ENCODE measurements around the gene ATM. TPM values are rescaled to one million over a fixed set of nuclear protein-coding genes. Genes with fewer than 3 reads are reported as not detected.
"Not testable (repeated sequence)": the region's sequence is repeated elsewhere in the genome, so short reads cannot be mapped to it uniquely, and the experiment has no call there.

Gene ATM
- polyA plus RNA-seq, 1 experiment = 12.8 TPM

DNA sequence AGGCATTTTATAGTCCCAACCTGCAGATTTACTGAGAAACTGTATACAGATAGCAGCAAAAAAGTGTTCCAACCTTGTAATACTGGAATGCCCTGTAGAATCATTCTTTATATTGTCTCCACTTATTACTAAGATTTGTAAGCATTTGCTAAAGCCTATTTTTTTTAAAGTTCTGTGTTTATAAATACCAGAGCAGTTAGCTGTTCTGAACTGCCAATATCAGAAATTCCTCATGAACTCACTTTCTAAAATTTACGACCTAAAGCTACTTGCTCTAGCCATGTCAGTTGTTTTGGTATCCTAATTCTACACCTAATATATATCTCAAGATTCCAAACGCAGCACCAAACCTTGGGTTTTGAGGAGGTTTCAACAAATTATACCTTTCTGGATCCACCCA, 141.3 kb downstream of the ATM start:
- H3K4me3 ChIP-seq (ENCODE audit: low read depth, low read length) = no peak overlapping the region
- peak; percentile 13 for DNase-seq (ENCODE audit: low read depth)
- ChIA-PET CTCF (interaction anchor here (0.6 to 0.9 kb wide), 2 partner anchors 283 to 1361 kb away, joined by 3 read pairs; no protein-coding TSS in a partner anchor), POLR2A (no interaction called here)
- no peaks in the 10 kb centered on the region for H3K27me3 ChIP-seq (ENCODE audit: control insufficient read depth, insufficient read depth, low read length)
- peaks cover 2% of the 10 kb centered on the region for H3K36me3 ChIP-seq (ENCODE audit: control insufficient read depth, insufficient read depth, low read length)
- TF ChIP-seq, protein P1, sequence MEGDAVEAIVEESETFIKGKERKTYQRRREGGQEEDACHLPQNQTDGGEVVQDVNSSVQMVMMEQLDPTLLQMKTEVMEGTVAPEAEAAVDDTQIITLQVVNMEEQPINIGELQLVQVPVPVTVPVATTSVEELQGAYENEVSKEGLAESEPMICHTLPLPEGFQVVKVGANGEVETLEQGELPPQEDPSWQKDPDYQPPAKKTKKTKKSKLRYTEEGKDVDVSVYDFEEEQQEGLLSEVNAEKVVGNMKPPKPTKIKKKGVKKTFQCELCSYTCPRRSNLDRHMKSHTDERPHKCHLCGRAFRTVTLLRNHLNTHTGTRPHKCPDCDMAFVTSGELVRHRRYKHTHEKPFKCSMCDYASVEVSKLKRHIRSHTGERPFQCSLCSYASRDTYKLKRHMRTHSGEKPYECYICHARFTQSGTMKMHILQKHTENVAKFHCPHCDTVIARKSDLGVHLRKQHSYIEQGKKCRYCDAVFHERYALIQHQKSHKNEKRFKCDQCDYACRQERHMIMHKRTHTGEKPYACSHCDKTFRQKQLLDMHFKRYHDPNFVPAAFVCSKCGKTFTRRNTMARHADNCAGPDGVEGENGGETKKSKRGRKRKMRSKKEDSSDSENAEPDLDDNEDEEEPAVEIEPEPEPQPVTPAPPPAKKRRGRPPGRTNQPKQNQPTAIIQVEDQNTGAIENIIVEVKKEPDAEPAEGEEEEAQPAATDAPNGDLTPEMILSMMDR (IDR thresholded peaks at IDR 0.05; ENCODE audit: insufficient read depth, low read depth, low read length) = no peak

DNA sequence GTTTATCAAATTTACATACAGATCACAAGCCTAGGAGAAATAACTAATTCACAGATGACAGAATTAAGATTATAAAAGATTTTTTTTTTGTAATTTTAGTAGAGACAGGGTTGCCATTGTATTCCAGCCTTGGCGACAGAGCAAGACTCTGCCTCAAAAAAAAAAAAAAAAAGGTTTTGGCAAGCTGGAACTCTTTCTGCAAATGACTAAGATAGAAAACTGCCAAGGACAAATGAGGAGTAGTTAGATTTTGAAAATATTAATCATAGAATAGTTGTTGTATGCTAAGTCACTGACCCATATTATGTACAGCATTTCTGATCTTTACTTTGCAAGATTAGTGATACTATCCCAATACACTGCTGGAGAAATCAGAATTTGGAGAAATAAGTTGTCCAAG, 145.3 kb downstream of the ATM start:
- ChIA-PET CTCF (no interaction called here), POLR2A (no interaction called here)
- H3K36me3 ChIP-seq (ENCODE audit: control insufficient read depth, insufficient read depth, low read length) = peaks cover 2% of the 10 kb centered on the region
- H3K27me3 ChIP-seq (ENCODE audit: control insufficient read depth, insufficient read depth, low read length) = no peaks in the 10 kb centered on the region
- TF ChIP-seq, protein P1 (IDR thresholded peaks at IDR 0.05; ENCODE audit: insufficient read depth, low read depth, low read length) = no peak
- no peak for DNase-seq (ENCODE audit: low read depth)
- no peak overlapping the region for H3K4me3 ChIP-seq (ENCODE audit: low read depth, low read length)

DNA sequence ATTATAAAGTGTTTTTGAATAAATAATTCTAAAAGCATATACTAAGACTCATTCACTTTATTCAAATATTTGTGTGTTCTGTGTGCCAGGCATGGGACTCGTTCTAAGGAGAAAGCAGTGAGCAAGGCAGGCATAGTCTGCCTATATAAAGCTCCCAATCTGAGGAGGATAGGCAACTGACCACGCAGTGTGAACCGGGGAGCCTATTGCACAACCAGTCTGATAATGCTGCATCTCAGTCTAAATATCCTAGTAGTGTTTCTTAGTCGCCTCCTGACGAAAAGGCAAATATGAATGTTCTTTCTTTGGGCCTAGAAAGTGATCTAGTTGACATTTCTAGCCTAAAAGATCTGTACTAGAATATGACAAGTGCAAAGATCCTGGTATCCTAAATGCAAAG, 146.2 kb downstream of the ATM start:
- Histone ChIP-seq H3K27me3 (ENCODE audit: control insufficient read depth, insufficient read depth, low read length) (no peaks in the 10 kb centered on the region), H3K36me3 (ENCODE audit: control insufficient read depth, insufficient read depth, low read length) (peaks cover 2% of the 10 kb centered on the region), H3K4me3 (ENCODE audit: low read depth, low read length) (no peak overlapping the region)
- ChIA-PET POLR2A (no interaction called here), CTCF (no interaction called here)
- DNase-seq (ENCODE audit: low read depth) = no peak
- TF ChIP-seq, protein P1 (IDR thresholded peaks at IDR 0.05; ENCODE audit: insufficient read depth, low read depth, low read length) = no peak

DNA sequence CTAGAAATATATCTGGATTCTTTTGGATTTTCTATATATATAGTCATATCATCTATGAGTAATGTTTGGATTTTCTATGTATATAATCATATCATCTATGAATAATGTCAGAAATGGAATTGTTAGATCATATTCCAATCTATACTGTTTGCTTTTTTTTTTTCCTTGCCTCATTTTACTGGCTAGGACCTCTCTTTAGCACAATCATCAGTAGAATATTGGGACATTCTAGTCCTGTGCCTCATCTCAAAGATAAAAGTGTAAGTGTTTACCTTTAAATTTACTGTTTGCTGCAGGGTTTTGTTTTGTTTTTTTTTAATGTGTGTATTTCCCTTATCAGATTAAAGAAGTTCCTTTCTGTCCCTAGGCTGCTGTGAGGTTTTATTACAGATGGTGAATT, 147.4 kb downstream of the ATM start:
- POLR2A ChIA-PET = no interaction called here
- CTCF ChIA-PET = no interaction called here
- TF ChIP-seq, protein P1 (IDR thresholded peaks at IDR 0.05; ENCODE audit: insufficient read depth, low read depth, low read length) = no peak

DNA sequence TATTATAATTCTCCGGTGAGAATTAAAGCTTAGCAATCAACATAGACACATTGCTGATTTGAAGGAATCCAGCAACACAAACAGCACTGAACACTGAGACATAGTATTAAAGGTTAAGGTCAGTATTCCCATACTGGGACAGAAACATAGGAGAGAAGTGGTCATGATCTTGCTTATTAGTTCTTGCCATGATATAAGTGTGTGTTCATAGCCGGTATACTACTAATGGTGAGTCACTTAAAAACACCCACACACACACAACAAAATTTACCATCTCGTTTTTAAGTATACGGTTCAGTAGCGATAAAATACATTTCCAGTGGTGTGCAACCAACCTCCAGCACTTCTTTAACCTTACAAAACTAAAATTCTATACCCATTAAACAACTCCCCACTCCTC, 148.1 kb downstream of the ATM start:
- H3K27me3 ChIP-seq (ENCODE audit: control insufficient read depth, insufficient read depth, low read length) = no peaks in the 10 kb centered on the region
- CTCF ChIA-PET = no interaction called here
- no peak overlapping the region for H3K4me3 ChIP-seq (ENCODE audit: low read depth, low read length)
- POLR2A ChIA-PET = no interaction called here
- no peak for DNase-seq (ENCODE audit: low read depth)
- no peaks in the 10 kb centered on the region for H3K36me3 ChIP-seq (ENCODE audit: control insufficient read depth, insufficient read depth, low read length)
- TF ChIP-seq, protein P1 (IDR thresholded peaks at IDR 0.05; ENCODE audit: insufficient read depth, low read depth, low read length) = no peak

More for the DNA sequence above, 147.4 kb downstream of the ATM start:
- Histone ChIP-seq H3K4me3 (ENCODE audit: low read depth, low read length) (no peak overlapping the region), H3K27me3 (ENCODE audit: control insufficient read depth, insufficient read depth, low read length) (no peaks in the 10 kb centered on the region), H3K36me3 (ENCODE audit: control insufficient read depth, insufficient read depth, low read length) (no peaks in the 10 kb centered on the region; the same call in 1 of the 2 replicates)
- no peak for DNase-seq (ENCODE audit: low read depth)

DNA sequence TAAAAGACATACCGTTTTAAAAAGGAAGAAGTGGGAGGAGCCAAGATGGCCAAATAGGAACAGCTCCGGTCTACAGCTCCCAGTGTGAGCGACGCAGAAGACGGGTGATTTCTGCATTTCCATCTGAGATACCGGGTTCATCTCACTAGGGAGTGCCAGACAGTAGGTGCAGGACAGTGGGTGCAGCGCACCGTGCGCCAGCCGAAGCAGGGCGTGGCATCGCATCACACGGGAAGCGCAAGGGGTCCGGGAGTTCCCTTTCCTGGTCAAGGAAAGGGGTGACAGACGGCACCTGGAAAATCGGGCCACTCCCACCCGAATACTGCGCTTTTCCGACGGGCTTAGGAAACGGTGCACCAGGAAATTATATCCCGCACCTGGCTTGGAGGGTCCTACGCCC, 150.6 kb downstream of the ATM start:
- DNase-seq (ENCODE audit: low read depth); H3K36me3 ChIP-seq (ENCODE audit: control insufficient read depth, insufficient read depth, low read length); CTCF ChIA-PET; POLR2A ChIA-PET; H3K4me3 ChIP-seq (ENCODE audit: low read depth, low read length); H3K27me3 ChIP-seq (ENCODE audit: control insufficient read depth, insufficient read depth, low read length): not testable (repeated sequence)
